IPS-20b (cell line): Measurements from ENCODE around the gene PCIF1.
"Not testable (repeated sequence)": the region's sequence is repeated elsewhere in the genome, so short reads cannot be mapped to it uniquely, and the experiment has no call there.

ENCODE experiments used
- H3K27ac ChIP-seq: one replicate; pipeline ENCODE4 v1.5.1; 2013; ENCODE audit warnings: low read length
- H3K27me3 ChIP-seq: 2 replicates; pipeline ENCODE4 v1.6.1; 2013; ENCODE audit warnings: mild to moderate bottlenecking, low read length, inconsistent platforms; ENCODE audit not compliant: insufficient read depth
- H3K36me3 ChIP-seq: 2 replicates; pipeline ENCODE4 v1.6.1; 2013; ENCODE audit warnings: low read depth, mild to moderate bottlenecking, inconsistent platforms, low read length, moderate library complexity; ENCODE audit not compliant: insufficient read depth
- H3K4me1 ChIP-seq: 2 replicates; pipeline ENCODE4 v1.6.1; 2013; ENCODE audit warnings: mild to moderate bottlenecking, control low read depth, inconsistent platforms, low read length, moderate library complexity; ENCODE audit not compliant: insufficient read depth
- H3K4me3 ChIP-seq: 2 replicates; pipeline ENCODE4 v1.5.1; 2013; ENCODE audit warnings: mild to moderate bottlenecking, low read length, inconsistent platforms
- H3K9ac ChIP-seq: 2 replicates; pipeline ENCODE4 v1.6.1; 2013; ENCODE audit warnings: low read depth, mild to moderate bottlenecking, inconsistent platforms, low read length, moderate library complexity
- H3K9me3 ChIP-seq: 2 replicates; pipeline ENCODE4 v1.6.1; 2013; ENCODE audit warnings: mild to moderate bottlenecking, low read depth, low read length, inconsistent platforms; ENCODE audit not compliant: insufficient read depth

Gene PCIF1

DNA sequence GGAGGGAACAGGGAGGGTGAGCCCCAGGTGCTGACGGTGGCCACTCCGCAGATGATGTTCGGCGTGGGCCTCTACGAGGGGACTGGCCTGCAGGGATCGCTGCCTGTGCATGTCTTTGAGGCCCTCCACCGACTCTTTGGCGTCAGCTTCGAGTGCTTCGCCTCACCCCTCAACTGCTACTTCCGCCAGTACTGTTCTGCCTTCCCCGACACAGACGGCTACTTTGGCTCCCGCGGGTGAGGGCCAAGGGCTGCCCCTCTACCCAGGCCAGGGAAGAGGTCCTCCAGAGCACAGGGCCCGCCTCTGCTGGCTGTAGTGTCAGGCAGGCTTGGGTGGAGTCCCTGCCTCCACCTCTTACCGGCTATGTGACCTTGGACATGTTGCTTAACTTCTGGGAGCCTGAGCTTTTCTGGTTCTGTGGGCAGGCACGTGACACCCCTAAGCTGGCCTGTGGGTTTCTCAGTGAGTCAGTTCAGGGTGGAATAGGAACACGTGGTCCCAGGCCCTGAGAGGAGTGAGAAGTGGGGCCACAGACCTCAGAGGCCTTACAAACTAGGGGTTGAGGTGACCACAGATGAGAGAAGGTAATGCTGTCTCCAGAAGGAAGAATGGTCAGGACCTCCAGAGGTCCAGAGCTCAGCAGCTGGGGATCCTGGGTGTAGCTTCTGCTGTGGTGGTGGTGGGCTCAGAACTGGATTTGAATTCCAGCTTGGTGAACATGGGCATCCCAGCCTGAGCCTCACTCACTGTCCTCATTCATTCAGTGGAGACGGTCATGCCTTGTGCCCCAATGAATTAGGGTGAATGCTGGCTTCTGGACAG, 11.9 kb downstream of the PCIF1 start:
- Histone ChIP-seq H3K9ac (no peak overlapping the region), H3K27me3 (no peaks in the 10 kb centered on the region), H3K36me3 (peaks cover 87% of the 10 kb centered on the region), H3K9me3 (no peaks in the 10 kb centered on the region), H3K27ac (no peak overlapping the region), H3K4me3 (no peak overlapping the region), H3K4me1 (no peaks in the 10 kb centered on the region)

- Histone ChIP-seq H3K4me1 (no peaks in the 10 kb centered on the region), H3K4me3 (no peak overlapping the region), H3K9me3 (no peaks in the 10 kb centered on the region), H3K27me3 (no peaks in the 10 kb centered on the region), H3K36me3 (peaks cover 94% of the 10 kb centered on the region), H3K27ac (no peak overlapping the region), H3K9ac (no peak overlapping the region)
Observed at GRCh38 chr20:45947110-45947866, 12.8 kb downstream of the PCIF1 start.

DNA sequence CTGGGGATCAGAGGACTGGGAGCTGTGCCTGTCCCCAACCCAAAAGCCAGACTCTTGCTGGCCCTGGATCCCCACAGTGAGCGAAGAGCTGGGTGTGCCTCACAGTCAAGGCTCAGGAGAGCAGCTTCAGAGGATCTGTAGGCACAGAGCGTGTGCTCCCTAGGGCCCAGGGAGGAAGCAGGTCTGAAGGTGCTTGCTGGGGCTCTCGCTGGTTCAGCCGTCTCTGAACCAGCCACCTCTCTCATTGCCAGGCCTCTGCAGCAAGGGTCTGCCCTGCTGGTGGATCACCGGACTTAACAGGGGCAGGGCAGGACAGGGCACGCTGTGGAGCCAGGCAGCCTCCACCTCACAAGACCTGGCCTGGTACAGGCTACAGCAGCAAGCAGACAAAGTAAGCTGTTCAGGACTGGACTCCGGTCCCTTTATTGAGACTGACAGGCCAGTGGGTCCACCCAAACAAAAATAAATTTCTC, 13.8 kb downstream of the PCIF1 start:
- Histone ChIP-seq H3K36me3 (peaks cover 94% of the 10 kb centered on the region), H3K4me3 (no peak overlapping the region), H3K4me1 (no peaks in the 10 kb centered on the region), H3K9me3 (no peaks in the 10 kb centered on the region), H3K27me3 (no peaks in the 10 kb centered on the region), H3K9ac (no peak overlapping the region), H3K27ac (no peak overlapping the region)

DNA sequence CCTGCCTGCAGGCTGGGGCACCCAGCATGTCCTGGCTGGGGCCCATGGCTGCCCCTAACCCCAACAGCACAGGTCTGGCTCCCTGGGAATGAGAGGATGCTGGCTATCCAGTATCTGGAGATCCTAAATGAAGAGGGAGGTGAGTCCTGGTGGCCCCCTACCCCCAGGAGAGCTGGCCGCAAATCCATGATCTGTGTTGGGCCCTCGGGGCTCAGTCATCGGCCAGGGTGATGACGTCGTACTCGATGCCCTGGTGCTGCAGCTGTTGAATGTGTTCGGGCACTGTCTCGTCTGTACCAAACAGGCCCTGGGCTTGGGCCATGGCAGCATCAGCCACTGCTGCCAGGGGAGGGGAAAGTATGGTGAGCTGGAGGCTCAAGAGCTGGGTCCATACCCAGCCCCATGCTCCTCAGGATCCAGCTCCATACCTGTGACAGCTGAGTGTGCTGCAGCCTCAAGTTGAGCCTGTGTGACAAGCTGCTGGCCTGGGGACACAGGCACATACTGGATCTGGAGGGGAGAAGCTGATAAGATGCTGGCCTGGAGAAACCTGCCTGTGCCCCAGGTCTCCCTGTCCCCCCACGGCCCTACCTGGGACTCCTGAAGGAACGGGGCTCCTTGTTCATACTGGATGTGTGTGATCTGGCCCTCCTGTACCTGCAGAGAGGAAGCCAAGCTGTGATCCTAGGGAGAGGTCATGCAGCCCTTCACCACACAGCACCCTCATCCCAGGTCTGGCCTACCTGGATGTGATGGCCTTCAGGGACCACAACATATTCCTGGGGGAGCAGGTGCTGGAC, 14.5 kb downstream of the PCIF1 start:
- Histone ChIP-seq H3K9ac (no peak overlapping the region), H3K27me3 (no peaks in the 10 kb centered on the region), H3K36me3 (peaks cover 92% of the 10 kb centered on the region), H3K9me3 (no peaks in the 10 kb centered on the region), H3K4me1 (no peaks in the 10 kb centered on the region), H3K4me3 (no peak overlapping the region), H3K27ac (no peak overlapping the region)

DNA sequence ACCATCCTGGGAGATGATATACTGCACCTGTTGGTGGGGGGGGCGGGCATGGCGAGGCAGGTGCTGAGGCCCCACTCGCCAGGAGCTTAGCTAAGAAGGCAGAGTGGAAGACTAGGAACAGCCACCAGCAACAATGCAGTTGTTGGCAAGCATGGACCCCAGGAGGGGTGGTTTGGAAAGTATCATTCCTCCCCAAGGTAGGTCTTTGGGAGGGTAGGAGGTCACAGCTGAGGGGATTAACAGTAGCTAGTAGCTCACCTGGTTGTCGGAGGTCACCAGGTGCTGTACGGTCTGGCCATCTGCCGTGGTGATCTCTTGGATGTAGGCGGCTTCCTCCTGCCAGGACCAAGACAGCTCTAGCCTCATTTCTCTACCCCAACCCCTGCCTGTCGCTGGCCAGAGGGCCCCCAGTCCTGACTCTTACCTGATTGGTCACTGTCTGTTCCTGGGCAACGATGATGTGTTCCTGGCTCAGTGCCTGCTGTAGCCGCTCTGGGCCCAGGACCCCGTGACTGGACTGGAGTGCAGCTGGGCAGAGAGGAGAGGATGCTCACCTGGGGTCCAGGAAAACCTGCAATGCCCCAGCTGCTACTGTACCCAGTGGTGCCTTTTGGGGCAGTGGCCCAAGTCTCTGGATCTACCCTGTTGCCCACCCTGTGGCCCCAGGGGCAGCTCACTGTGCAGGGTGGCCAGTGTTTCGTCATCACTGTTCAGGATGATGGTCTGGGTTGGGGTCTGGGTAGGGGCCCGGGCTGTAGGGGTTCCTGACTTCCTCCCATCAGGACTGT, 15.3 kb downstream of the PCIF1 start:
- H3K27me3 ChIP-seq = no peaks in the 10 kb centered on the region
- H3K4me3 ChIP-seq = no peak overlapping the region
- H3K27ac ChIP-seq = no peak overlapping the region
- no peaks in the 10 kb centered on the region for H3K9me3 ChIP-seq
- peaks cover 84% of the 10 kb centered on the region for H3K36me3 ChIP-seq
- no peak overlapping the region; the same call in 1 of the 2 replicates for H3K9ac ChIP-seq
- H3K4me1 ChIP-seq = no peaks in the 10 kb centered on the region

DNA sequence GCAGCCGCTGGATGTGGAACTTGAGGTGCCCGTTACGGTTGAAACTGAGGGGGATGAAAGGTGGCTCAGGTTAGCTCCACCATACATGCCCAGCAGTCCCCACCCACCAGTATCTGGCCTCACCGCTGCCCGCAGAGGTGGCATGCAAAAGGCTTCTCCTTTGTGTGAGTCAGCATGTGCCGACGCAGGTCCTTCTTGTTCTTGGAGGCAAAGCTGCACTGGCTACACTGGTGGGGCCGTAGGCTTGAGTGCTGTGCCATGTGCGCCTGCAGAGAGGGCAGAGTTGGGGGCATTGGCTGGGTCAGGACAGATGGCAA, 15.8 kb downstream of the PCIF1 start:
- no peak overlapping the region for H3K27ac ChIP-seq
- no peak overlapping the region for H3K9ac ChIP-seq
- H3K36me3 ChIP-seq = peaks cover 79% of the 10 kb centered on the region
- no peak overlapping the region for H3K4me3 ChIP-seq
- H3K4me1 ChIP-seq = no peaks in the 10 kb centered on the region
- H3K9me3 ChIP-seq = no peaks in the 10 kb centered on the region
- no peaks in the 10 kb centered on the region for H3K27me3 ChIP-seq

GRCh38 chr20:45951925-45952834, 17.7 kb downstream of the PCIF1 start:
- no peak overlapping the region for H3K27ac ChIP-seq

DNA sequence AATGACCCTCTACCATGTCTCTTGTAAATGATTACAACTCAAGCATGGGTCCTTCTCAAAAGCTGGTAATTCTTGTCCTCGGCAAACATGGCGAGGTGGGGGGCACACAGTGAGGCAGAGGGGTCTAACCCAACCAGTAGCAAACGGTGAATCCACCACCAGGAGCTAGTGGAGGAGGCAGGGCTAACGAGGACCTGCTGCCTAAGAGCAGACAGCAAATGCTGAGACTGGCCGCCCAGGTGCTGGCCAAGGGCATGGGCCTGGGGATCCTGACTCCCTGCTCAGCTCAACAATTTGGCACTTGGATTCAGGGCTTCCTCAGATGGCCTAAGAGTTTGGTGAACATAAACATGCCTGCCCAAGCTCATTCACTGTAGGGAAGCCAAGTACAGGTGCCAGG, 18.4 kb downstream of the PCIF1 start:
- no peaks in the 10 kb centered on the region for H3K9me3 ChIP-seq
- no peak overlapping the region for H3K27ac ChIP-seq
- H3K4me1 ChIP-seq = no peaks in the 10 kb centered on the region
- no peak overlapping the region for H3K4me3 ChIP-seq
- H3K36me3 ChIP-seq = peaks cover 74% of the 10 kb centered on the region
- no peak overlapping the region for H3K9ac ChIP-seq
- H3K27me3 ChIP-seq = no peaks in the 10 kb centered on the region

More at GRCh38 chr20:45951925-45952834, 17.7 kb downstream of the PCIF1 start:
- Histone ChIP-seq H3K9ac (no peak overlapping the region), H3K4me3 (no peak overlapping the region), H3K36me3 (peaks cover 74% of the 10 kb centered on the region), H3K4me1 (no peaks in the 10 kb centered on the region), H3K27me3 (no peaks in the 10 kb centered on the region), H3K9me3 (no peaks in the 10 kb centered on the region)

DNA sequence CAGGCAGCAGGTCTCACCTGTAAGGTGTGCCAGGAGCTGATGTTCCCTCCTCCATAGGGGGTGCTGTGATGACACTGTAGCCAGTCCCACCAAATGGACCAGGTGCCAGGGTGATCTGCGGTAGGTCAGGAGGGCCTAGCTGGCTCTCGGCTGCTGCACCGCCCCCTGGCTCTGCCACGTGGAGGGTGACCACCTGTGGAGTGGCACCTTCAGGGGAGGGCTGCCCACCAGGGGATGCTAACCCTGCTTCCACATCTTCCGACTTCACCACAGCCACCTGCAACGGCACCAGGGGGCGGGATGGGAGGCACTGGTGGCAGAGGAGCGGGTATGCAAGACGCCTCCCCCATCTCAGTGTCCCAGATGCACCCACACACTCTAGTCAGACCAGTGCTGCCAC, 19.2 kb downstream of the PCIF1 start:
- H3K9me3 ChIP-seq = no peaks in the 10 kb centered on the region
- no peak overlapping the region for H3K4me3 ChIP-seq
- no peak overlapping the region for H3K9ac ChIP-seq
- H3K4me1 ChIP-seq = no peaks in the 10 kb centered on the region
- peaks cover 74% of the 10 kb centered on the region for H3K36me3 ChIP-seq
- H3K27me3 ChIP-seq = no peaks in the 10 kb centered on the region
- H3K27ac ChIP-seq = no peak overlapping the region

GRCh38 chr20:45956326-45956725, 21.8 kb downstream of the PCIF1 start:
- H3K9ac ChIP-seq, H3K4me3 ChIP-seq, H3K27ac ChIP-seq, H3K9me3 ChIP-seq, H3K27me3 ChIP-seq, H3K4me1 ChIP-seq: not testable (repeated sequence)
- peaks cover 79% of the 10 kb centered on the region for H3K36me3 ChIP-seq
